Activated T-helper 1 cell treated with anti-CD3 and anti-CD28 coated beads, Interleukin-2, amount 50 U/mL, for 16 hours (primary cell): ENCODE results near the gene CYP27C1.
"Not testable (repeated sequence)": the region's sequence is repeated elsewhere in the genome, so short reads cannot be mapped to it uniquely, and the experiment has no call there.

Experiments
- DNase-seq, 2 donors: peaks; one replicate each; pipeline ENCODE4 v3.0.0-alpha.2; 2020; ENCODE audit warnings: low read depth in 1 of 2, low spot score in 1 of 2

CYP27C1 gene

GRCh38 chr2:127220102-127220767 lies at the start of gene CYP27C1:
Gene CYP27C1 (minus strand): TSS chr2:127220299. CDS start chr2:127220270, 29 bp downstream.
- DNase-seq = no peak

- no peak for DNase-seq
Measured at GRCh38 chr2:127261804-127262406, 41.8 kb upstream of the CYP27C1 start.

- no peak for DNase-seq
Measured at GRCh38 chr2:127259355-127259754, 39.3 kb upstream of the CYP27C1 start.

- no peak for DNase-seq
Measured at GRCh38 chr2:127256866-127257265, 36.8 kb upstream of the CYP27C1 start.

GRCh38 chr2:127256381-127256780 lies 36.3 kb upstream of the CYP27C1 start:
- no peak for DNase-seq

DNA sequence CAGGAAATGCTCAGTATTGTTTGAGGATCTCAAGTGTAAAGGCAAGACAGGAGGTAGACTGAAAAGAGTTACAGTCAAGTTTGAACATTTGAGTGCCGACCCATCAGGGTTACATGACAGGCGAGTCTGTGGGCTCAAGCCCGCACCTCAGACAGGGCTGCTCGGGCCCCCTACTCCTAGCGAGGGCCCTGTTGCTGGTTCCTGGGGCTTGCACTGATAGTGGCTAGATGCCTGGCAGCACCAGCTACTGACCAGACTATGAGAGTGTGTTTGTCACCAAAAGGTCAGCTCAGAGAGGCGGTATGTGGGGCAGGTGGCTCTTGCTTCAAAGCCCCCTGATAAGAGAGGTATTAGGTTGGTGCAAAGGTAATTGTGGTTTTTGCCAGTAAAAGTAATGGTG lies 35.6 kb upstream of the CYP27C1 start:
- DNase-seq = no peak

GRCh38 chr2:127255146-127255545 lies 35.0 kb upstream of the CYP27C1 start:
- no peak for DNase-seq

- no peak for DNase-seq
Measured at GRCh38 chr2:127254386-127254981, 34.4 kb upstream of the CYP27C1 start.

GRCh38 chr2:127241184-127241583 lies 21.1 kb upstream of the CYP27C1 start:
- not testable (repeated sequence) for DNase-seq

- no peak for DNase-seq
Measured at GRCh38 chr2:127239395-127239794, 19.3 kb upstream of the CYP27C1 start.

GRCh38 chr2:127237768-127238167 lies 17.7 kb upstream of the CYP27C1 start:
- not testable (repeated sequence) for DNase-seq

DNA sequence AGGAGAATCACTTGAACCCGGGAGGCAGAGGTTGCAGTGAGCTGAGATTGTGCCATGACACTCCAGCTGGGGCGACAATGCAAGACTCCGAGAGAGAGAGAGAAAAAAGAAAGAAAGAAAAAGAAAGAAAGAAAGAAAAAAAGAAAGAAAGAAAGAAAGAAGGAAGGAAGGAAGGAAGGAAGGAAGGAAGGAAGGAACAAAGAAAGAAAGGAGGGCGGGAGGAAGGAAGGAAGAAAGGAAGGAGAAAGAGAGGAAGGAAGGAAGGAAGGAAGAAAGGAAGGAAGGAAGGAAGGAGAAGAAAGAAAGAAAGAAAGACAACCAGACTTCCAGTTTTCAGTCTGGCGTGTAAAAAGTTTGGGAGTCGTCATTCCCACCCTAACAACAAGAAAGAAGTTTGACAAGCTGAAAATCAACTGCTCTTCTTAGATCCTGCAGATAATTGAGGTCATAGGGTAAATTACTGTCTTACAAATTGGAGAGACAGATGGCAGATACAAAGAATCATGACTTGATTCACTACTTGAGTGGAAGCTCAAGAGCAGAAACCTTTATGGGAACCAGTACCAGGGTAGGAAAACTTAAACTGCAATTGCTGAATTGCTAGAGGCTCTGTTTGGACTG lies 15.1 kb upstream of the CYP27C1 start:
- no peak for DNase-seq

DNA sequence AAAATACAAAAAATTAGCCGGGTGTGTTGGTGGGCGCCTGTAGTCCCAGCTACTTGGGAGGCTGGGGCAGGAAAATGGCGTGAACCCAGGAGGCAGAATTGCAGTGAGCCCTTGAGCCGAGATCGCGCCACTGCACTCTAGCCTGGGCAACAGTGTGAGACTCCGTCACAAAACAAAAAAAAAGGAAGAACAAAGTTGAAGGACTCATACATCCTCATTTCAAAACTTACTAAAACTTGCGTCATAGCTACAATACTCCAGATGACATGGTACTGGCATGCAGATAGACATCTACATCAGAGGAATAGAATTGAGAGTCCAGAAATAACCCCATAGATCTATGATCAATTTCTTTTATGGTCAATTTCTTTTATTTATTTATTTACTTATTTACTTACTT lies 13.6 kb upstream of the CYP27C1 start:
- no peak for DNase-seq

GRCh38 chr2:127231130-127231865 lies 11.2 kb upstream of the CYP27C1 start:
- no peak for DNase-seq

DNA sequence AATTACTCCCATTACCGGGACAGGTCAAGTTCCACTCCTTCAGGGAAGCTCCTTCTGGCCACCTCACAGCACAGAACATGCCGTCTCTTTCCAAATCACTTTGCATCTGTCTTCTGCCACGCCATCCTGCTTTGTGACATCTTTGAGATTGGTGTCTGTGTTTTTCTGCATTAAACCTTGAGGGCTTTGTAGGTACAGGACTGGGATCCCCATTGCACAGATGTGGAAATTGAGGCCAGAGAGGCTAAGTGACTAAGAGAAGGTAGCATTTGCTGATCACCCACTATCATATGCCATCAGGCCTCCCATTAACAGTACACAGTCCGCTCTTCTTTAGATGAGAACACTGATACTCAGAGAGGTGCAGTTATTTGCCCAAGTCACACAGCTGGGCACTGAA lies 9.5 kb upstream of the CYP27C1 start:
- no peak for DNase-seq

- no peak for DNase-seq
Measured at GRCh38 chr2:127228102-127228501, 8.0 kb upstream of the CYP27C1 start.

DNA sequence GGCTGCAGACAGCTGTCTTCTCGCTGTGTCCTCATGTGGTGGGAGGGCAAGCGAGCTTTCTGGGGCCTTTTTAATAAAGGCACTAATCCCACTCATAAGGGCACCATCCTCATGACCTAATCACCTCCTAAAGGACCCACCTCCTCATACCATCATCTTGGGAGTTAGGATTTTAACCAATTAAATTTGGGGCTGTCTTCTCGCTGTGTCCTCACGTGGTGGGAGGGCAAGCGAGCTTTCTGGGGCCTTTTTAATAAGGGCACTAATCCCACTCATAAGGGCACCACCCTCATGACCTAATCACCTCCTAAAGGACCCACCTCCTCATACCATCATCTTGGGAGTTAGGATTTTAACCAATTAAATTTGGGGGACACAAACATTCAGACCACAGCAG lies 7.2 kb upstream of the CYP27C1 start:
- not testable (repeated sequence) for DNase-seq

GRCh38 chr2:127226520-127227263 lies 6.6 kb upstream of the CYP27C1 start:
- DNase-seq = no peak

DNA sequence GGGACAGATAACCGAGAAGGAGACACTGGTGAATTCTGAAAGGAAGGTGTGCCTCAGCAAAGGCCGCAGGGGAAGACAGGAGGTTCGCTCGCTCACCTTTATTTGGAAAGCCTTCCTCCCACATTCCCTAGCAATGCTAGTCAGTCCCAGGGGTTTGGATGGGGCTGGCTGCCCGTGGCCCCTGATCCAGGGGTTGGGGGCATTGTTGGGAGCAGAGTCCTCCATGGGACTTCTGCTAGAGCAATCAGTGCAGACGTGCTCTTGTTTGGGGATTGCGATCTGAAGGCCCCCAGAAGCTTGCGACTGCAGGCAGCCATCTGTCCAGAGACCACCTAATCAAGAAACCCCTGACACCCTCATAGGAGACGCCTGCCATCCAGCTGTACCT lies 6.0 kb upstream of the CYP27C1 start:
- DNase-seq = no peak

DNA sequence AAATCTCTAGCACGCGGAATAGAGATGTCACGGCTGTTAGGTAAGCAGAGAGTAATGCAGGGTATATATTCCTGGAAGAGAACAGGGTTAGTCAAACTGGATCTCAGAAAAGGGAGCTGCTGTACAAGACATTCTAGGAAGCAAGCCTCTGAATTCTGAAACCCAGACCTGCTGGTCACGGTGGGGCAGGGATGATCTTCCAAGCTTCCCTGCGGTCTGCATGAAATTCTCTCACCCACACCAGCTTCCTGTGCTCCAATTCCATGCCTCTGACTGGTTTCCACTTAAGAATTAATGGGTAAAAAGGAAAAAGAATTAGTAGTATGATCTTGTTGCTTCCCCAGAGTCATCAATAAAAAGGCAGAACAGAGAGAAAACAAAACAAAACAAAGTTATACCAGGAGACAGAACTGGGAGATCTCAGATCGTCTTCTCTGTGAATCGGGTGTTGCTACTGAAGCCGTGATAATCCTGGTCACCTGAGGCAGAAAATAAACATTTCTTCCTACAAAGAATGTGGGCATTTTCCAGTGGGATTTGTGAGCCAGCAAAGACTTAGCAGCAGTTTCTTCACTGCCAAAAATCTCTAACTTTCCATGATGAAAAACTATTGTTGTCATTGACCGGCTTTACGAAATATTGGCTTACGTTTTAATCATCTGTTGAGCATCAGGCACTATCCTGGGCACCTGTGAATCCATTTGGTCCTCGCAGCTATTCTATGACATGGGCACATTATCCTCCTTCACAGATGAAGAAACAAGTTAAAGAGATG lies 5.3 kb upstream of the CYP27C1 start:
- DNase-seq = no peak
